OCI-LY1 (cell line): ENCODE data around the gene VWA3A.

Experiments
- EZH2 ChIP-seq: fragments of 200-600 bp; sonication (generic), shearing (Covaris generic); IDR thresholded peaks from 2 replicates; pipeline ENCODE4 v1.8.0; 2017; ENCODE audit warnings: borderline replicate concordance, mixed run types, mild to moderate bottlenecking, antibody characterized with exemption, low read length, moderate library complexity, mixed read lengths
- TF ChIP-seq, protein P1 (sequence below): fragments of 200-600 bp; sonication (generic), shearing (Covaris generic); IDR thresholded peaks from 2 replicates; pipeline ENCODE4 v1.5.1; 2017; ENCODE audit warnings: mild to moderate bottlenecking, antibody characterized with exemption, low read length, moderate library complexity, mixed read lengths

GRCh38 chr16:22139008-22139407 is 46.7 kb downstream of the VWA3A start:
- no peak for TF ChIP-seq EZH2
- TF ChIP-seq, protein P1, sequence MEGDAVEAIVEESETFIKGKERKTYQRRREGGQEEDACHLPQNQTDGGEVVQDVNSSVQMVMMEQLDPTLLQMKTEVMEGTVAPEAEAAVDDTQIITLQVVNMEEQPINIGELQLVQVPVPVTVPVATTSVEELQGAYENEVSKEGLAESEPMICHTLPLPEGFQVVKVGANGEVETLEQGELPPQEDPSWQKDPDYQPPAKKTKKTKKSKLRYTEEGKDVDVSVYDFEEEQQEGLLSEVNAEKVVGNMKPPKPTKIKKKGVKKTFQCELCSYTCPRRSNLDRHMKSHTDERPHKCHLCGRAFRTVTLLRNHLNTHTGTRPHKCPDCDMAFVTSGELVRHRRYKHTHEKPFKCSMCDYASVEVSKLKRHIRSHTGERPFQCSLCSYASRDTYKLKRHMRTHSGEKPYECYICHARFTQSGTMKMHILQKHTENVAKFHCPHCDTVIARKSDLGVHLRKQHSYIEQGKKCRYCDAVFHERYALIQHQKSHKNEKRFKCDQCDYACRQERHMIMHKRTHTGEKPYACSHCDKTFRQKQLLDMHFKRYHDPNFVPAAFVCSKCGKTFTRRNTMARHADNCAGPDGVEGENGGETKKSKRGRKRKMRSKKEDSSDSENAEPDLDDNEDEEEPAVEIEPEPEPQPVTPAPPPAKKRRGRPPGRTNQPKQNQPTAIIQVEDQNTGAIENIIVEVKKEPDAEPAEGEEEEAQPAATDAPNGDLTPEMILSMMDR: no peak
